GM12865 (cell line): ENCODE data around the gene SEC14L2.

Experiments used
- DNase-seq: peaks from one replicate; pipeline ENCODE4 v3.0.0; 2010; ENCODE audit warnings: low read depth
- H3K4me3 ChIP-seq: 2 replicates; pipeline ENCODE4 v1.5.1; 2011; ENCODE audit warnings: mild to moderate bottlenecking, low read depth, low read length, control low read depth
- TF ChIP-seq, protein P1 (sequence below): IDR thresholded peaks from 2 replicates; pipeline ENCODE4 v1.5.1; 2011; ENCODE audit warnings: low read length, control low read depth, low read depth, inconsistent platforms; ENCODE audit not compliant: insufficient read depth; ENCODE audit errors: missing control alignments

The SEC14L2 gene

DNA sequence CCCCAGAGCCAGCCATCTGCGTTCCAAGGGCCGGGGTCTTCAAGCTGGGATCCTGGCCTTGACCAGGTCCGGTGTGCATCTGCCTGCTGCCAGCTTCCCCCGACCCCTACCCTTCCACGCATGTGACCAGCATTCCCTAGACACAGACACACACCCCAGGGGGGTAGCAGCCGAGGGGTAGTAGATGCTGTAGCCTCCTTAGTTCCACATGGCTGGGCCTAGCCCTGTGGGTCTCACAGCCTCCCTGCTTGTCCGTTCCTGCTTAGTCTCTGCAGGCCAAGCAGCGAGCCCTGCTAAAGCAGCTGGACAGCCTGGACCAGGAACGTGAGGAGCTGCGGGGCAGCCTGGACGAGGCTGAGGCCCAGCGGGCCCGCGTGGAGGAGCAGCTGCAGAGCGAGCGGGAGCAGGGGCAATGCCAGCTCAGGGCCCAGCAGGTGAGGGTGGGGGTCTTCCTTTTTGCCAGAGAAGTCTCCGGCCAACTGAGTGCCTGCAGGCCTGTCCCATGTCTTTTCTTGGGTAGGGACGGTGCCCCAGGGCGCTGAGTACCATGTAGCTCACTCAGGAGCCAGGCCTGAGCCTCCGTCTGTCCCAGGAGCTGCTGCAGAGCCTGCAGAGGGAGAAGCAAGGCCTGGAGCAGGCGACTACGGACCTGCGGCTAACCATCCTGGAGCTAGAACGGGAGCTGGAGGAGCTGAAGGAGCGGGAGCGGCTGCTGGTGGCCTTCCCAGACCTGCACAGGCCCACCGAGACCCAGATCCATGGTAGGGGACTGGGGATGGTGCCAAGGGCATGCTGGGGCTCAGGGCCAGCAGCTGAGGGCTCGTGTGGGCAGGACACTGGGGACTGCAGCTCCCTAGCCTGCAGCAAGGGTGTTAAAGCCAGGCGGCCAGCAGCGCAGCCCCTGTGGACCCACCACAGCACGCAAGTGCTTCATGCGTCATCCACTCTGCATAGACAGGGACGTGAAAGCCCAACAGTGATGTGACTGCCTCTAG is 23.2 kb upstream of the SEC14L2 start:
- no peak for DNase-seq
- TF ChIP-seq, protein P1, sequence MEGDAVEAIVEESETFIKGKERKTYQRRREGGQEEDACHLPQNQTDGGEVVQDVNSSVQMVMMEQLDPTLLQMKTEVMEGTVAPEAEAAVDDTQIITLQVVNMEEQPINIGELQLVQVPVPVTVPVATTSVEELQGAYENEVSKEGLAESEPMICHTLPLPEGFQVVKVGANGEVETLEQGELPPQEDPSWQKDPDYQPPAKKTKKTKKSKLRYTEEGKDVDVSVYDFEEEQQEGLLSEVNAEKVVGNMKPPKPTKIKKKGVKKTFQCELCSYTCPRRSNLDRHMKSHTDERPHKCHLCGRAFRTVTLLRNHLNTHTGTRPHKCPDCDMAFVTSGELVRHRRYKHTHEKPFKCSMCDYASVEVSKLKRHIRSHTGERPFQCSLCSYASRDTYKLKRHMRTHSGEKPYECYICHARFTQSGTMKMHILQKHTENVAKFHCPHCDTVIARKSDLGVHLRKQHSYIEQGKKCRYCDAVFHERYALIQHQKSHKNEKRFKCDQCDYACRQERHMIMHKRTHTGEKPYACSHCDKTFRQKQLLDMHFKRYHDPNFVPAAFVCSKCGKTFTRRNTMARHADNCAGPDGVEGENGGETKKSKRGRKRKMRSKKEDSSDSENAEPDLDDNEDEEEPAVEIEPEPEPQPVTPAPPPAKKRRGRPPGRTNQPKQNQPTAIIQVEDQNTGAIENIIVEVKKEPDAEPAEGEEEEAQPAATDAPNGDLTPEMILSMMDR = no peak
- no peak overlapping the region for H3K4me3 ChIP-seq

DNA sequence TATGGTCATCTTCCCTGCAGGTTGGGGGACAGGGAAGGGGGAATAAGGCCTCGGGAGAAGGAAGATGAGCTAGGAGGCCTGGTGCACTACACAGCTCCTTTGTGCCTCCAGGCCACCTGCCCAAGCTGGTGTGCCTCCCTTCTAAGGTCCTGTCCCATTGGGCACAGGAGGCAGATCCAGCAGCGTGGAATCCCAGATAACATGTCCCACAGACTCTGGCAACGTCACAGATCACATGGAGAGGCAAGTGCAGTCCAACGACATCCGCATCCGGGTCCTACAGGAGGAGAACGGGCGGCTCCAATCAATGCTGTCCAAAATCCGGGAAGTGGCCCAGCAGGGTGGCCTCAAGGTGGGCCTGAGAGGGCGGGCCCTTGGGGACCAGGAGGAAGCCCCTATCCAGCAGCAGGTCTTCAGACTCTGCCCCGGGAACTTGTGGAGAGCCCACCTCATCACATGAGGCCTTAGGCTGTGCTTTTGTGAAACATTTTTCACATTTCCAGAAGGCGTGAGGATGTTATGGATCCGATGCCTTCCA is 21.4 kb upstream of the SEC14L2 start:
- H3K4me3 ChIP-seq = no peak overlapping the region
- no peak for DNase-seq
- TF ChIP-seq, protein P1 = no peak

DNA sequence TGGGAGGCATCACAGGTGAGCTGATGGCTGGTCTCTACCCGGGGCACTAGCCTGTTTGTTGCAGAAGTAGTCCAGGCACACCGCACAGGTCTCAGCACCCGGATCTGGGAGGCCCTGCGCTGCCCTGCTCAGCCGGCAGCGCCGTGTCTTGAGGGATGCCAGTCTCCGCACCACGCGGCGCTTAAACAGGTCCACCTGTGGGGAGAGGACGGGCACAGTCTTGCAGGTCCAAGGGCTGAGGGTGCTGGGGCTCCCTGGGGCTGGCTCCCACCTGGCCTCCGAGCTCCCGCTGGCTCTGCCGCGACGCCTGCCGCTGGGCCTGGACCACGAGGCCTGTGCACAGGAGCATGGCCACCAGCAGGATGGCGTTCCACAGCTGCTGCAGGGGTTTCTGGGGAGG is 16.8 kb upstream of the SEC14L2 start:
- no peak for DNase-seq
- TF ChIP-seq, protein P1 = no peak
- H3K4me3 ChIP-seq = no peak overlapping the region

DNA sequence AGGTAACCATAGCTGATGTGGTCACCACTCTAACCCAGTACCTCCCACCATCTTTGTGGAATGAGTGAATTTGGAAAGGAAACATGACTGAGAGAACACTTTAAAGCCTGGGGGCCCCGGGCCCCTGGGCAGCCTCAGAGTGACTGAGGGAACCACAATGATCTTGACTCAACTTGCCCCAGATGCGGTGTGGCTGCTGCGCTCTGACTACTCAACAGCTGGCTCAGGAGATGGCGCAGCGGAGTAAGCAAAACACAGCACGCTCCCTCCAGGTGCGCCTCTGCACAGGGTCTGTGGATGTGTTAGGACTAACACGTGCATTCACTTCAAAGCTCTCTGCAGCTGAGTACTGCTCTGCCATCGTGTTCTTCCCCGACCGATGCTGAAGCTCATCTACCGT is 15.6 kb upstream of the SEC14L2 start:
- TF ChIP-seq, protein P1 = no peak
- H3K4me3 ChIP-seq = no peak overlapping the region
- no peak for DNase-seq

DNA sequence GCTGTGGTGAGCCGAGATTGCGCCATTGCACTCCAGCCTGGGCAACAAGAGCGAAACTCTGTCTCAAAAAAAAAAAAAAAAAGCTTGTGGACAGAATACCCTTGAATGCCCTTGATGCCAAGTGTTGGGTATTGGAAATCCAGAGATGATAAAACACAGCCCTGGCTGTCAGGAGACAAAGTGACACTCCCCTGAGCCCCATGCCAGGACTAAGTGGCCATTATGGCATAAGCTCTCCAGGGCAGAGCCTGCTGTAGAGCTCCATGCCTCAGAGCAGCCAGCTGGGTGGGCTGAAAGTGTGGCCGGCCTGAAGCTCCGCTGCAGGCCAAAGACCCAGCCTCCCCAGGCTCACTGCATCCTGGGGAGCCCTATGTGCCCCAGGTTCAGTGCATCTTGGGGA is 14.5 kb upstream of the SEC14L2 start:
- TF ChIP-seq, protein P1 = no peak
- no peak for DNase-seq
- H3K4me3 ChIP-seq = no peak overlapping the region

DNA sequence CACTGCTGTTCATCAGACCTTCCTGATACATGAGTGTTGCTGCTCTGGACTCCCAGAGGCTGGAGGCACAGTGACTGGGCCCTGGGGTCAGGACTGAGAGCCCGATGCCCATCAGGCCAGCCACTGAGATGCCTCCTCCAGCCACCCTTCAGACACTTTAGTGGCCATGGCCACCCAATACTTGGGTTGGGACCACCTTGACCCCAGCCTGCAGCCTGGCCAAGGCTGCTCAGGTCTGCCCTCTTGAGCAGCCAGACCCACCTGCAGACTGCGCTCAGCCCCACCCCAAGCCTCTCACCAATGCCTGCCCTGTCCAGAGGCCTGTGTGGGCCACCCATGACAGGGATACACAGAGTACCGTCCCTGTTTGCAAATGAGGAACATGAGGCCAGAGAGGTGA is 13.8 kb upstream of the SEC14L2 start:
- TF ChIP-seq, protein P1 = no peak
- DNase-seq = no peak
- no peak overlapping the region for H3K4me3 ChIP-seq
